A673 (cell line): ENCODE results near the gene LEMD1. TPM values are rescaled to one million over a fixed set of nuclear protein-coding genes. Genes with fewer than 3 reads are reported as not detected.

Experiments used
- BruUV-seq: library from RNA; stranded (reverse); fragments of 400-500 nt; replicated peaks from 2 replicates; lab custom pipeline; 2021; lab: Mats Ljungman, UMichigan
- CTCF ChIA-PET: fragments of 300-600 bp; sonication (Branson Sonifier 250); formaldehyde crosslinking; loops from one replicate; lab custom pipeline; 2022; ENCODE audit warnings: antibody characterized with exemption; lab: Charles Lee
- POLR2A ChIA-PET: fragments of 300-600 bp; sonication (Branson Sonifier 250); formaldehyde crosslinking; loops from one replicate; lab custom pipeline; 2022; ENCODE audit warnings: antibody characterized with exemption; ENCODE audit not compliant: low non-redundant PET; lab: Charles Lee
- DNase-seq: peaks from one replicate; pipeline ENCODE4 v3.0.0-alpha.2; 2015; ENCODE audit warnings: low spot score
- H3K27ac ChIP-seq: fragments of 200-600 bp; sonication (generic); 2 replicates; pipeline ENCODE4 v1.5.1; 2016; ENCODE audit warnings: mixed run types, low read depth, mild to moderate bottlenecking, mixed read lengths, antibody characterized with exemption, low read length; ENCODE audit not compliant: poor library complexity, severe bottlenecking
- H3K27me3 ChIP-seq: fragments of 200-600 bp; sonication (generic); replicated peaks from 2 replicates; pipeline ENCODE4 v1.6.1; 2017; ENCODE audit warnings: mixed run types, low read depth, mild to moderate bottlenecking, mixed read lengths, antibody characterized with exemption, low read length; ENCODE audit not compliant: insufficient read depth, poor library complexity
- H3K36me3 ChIP-seq: fragments of 200-600 bp; sonication (generic); 2 replicates; pipeline ENCODE4 v1.6.1; 2016; ENCODE audit warnings: mixed run types, mild to moderate bottlenecking, mixed read lengths, antibody characterized with exemption, low read length; ENCODE audit not compliant: insufficient read depth, poor library complexity, severe bottlenecking
- H3K4me1 ChIP-seq: fragments of 200-600 bp; sonication (generic); 2 replicates; pipeline ENCODE4 v1.6.1; 2017; ENCODE audit warnings: mixed run types, mild to moderate bottlenecking, mixed read lengths, antibody characterized with exemption, low read length; ENCODE audit not compliant: insufficient read depth, poor library complexity, severe bottlenecking
- H3K4me3 ChIP-seq: fragments of 200-600 bp; sonication (generic); 2 replicates; pipeline ENCODE4 v1.5.1; 2016; ENCODE audit warnings: low read depth, mixed run types, mild to moderate bottlenecking, mixed read lengths, low read length; ENCODE audit not compliant: poor library complexity, severe bottlenecking
- H3K9me3 ChIP-seq: fragments of 200-600 bp; sonication (generic); 2 replicates; pipeline ENCODE4 v1.6.1; 2016; ENCODE audit warnings: mixed run types, low read depth, mild to moderate bottlenecking, mixed read lengths, antibody characterized with exemption, low read length; ENCODE audit not compliant: poor library complexity, severe bottlenecking
- CTCF ChIP-seq: fragments of 300-800, 200-600 bp; sonication (generic); conservative IDR thresholded peaks from 2 replicates; pipeline ENCODE4 v1.5.1; 2017; ENCODE audit warnings: low read depth, mild to moderate bottlenecking, antibody characterized with exemption, low read length, moderate library complexity, mixed read lengths
- EZH2 ChIP-seq: fragments of 200-600 bp; sonication (generic); IDR thresholded peaks from 2 replicates; pipeline ENCODE4 v1.6.1; 2017; ENCODE audit warnings: borderline replicate concordance, low read depth, mild to moderate bottlenecking, mixed read lengths, antibody characterized with exemption, low read length; ENCODE audit not compliant: poor library complexity, severe bottlenecking
- intact Hi-C: fragments of 100-400 bp; cut with micrococcal nuclease; formaldehyde crosslinking; loops from one replicate; pipeline ENCODE4 v1.10.0; 2022; ENCODE audit not compliant: unreplicated experiment
- total RNA-seq: library from RNA; stranded (reverse); gene quantifications from 2 replicates; pipeline ENCODE4 v1.2.3, GENCODE V29; 2021

LEMD1 gene
- total RNA-seq, 1 experiment from 2014 or later = 1.5 TPM

DNA sequence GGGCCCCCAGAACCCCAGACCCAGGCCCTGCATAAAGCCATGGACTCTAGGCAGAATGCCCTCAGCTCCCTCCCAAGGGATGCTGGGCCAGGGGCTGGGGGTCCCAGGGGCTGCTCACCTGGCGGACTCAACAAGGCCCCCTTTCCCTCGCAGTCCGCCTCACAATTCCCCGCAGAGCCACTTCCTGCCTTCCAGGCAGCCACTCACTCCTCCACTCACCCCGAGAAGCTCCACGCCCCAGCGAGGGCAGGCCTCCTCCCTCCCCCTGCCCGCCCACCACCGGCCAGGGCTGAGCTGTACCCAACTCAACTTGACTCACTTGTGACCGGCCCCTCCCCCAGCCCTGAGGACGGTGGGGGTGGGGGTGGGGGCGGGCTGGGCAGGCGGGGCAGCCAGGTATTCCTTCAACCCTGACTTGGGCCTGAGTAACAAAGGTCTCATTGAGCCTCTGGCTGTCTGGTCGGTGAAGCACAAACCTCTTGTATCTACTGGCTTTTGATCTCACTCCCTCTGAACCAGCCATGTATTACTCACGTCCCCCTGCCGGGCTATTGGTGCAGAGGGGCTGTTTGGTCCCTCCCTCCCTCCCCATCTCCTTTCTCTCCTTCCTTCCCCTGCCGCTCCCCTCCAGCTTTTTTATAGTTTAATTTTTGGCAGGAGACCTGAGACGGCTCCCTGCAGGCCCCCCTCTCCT is 28.0 kb upstream of the LEMD1 start:
- no peak for TF ChIP-seq CTCF
- no peak for TF ChIP-seq EZH2
- H3K9me3 ChIP-seq = no peaks in the 10 kb centered on the region
- CTCF ChIA-PET = interaction anchor here (0.6 to 1.5 kb wide), 3 partner anchors 19 to 469 kb away, joined by 4 to 6 read pairs (median 6); no protein-coding TSS in a partner anchor
- H3K4me1 ChIP-seq = peaks cover 68% of the 10 kb centered on the region
- intact Hi-C loops = no loop called here
- no peaks in the 10 kb centered on the region for H3K36me3 ChIP-seq
- peaks cover 12% of the 10 kb centered on the region for H3K27me3 ChIP-seq
- H3K27ac ChIP-seq = peak overlapping the region; percentile 67
- BruUV-seq = no TSS peak
- POLR2A ChIA-PET = no interaction called here
- DNase-seq = peak; percentile 69
- H3K4me3 ChIP-seq = peak overlapping the region; percentile 6

DNA sequence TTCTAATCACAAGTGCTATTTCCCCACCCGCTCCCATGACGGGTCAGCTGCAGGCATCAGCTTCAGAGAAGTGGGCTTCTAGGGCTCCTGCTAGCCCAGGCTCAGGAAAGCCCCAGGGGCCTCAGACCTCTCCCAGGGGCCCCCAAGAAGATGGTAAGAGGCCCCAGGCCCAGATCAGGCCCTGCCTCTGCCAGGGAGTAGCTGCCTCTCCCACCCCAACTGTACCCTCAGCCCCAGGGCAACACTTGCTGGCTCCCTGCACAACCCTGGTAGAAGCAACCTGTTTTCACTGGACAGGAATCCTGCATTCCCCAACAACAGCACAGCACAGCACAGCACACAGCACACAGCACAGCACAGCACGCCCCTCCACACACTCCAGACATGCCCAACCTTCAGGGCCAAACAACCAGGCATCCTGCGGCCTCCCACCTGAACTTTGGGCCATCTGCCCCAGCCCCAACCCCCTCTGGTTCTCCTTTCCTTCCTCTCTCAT is 27.4 kb upstream of the LEMD1 start:
- CTCF ChIA-PET = interaction anchor here (1.5 kb wide), 1 partner anchor 18 kb away, joined by 6 read pairs; no protein-coding TSS in a partner anchor
- intact Hi-C loops = no loop called here
- H3K27me3 ChIP-seq = peaks cover 6% of the 10 kb centered on the region
- H3K36me3 ChIP-seq = no peaks in the 10 kb centered on the region
- no peaks in the 10 kb centered on the region for H3K9me3 ChIP-seq
- H3K27ac ChIP-seq = peak overlapping the region; percentile 67
- TF ChIP-seq EZH2 (no peak), CTCF (no peak)
- BruUV-seq = no TSS peak
- POLR2A ChIA-PET = no interaction called here
- DNase-seq = no peak
- peaks cover 74% of the 10 kb centered on the region for H3K4me1 ChIP-seq
- H3K4me3 ChIP-seq = peak overlapping the region; percentile 6

GRCh38 chr1:205448540-205449253 is 26.8 kb upstream of the LEMD1 start:
- H3K4me3 ChIP-seq = no peak overlapping the region
- DNase-seq = no peak
- ChIA-PET CTCF (no interaction called here), POLR2A (no interaction called here)
- H3K4me1 ChIP-seq = peaks cover 78% of the 10 kb centered on the region
- intact Hi-C loops = no loop called here
- H3K27ac ChIP-seq = peak overlapping the region; percentile 67
- TF ChIP-seq CTCF (no peak), EZH2 (no peak)
- BruUV-seq = no TSS peak
- H3K36me3 ChIP-seq = no peaks in the 10 kb centered on the region
- peaks cover under 1% of the 10 kb centered on the region for H3K27me3 ChIP-seq
- H3K9me3 ChIP-seq = no peaks in the 10 kb centered on the region
